ENCODE data around the gene ZNF576.
A peak's percentile ranks its signal among the peaks of the same experiment; 100 is the strongest.

ZNF576 gene

DNA sequence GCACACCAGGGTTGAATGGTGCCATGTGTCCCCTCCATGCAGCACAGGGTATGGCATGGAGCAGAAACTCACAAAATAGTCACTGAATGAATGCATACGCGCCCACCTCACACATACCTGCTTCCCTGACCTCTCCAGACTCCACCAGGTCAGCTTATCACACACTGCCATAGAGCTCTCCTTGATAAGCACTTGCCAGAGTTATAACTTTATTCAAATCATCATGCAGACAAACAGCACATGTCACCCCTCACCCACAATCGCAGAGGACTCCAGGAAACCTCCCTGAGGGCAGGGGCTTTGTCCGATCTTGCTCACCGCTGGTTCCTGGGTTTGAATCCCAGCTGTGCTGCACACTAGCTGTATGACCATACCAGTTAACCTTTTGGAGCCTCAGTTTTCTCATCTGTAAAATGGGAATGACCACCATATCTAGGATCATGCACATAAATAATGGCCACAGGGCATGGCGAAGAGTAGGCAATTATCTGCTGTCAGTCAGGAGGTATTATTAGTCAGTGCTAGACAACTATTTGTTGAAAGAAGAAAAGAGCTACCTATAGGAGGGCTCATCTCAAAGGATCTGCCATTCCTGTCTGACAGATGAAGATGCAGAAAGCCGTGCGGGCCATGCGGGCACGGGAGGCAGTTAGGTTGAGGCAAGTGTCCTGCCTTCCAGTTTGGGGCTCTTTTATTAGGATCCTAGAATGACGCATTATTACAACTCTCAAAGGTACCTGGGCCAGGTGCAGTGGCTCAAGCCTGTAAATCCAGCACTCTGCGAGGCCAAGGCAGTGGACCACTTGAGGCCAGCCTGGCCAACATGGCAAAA lies 35.0 kb upstream of the ZNF576 start:
- H3K27ac ChIP-seq (replicated peaks): peak overlapping the region; percentile 81
- H3K4me3 ChIP-seq (replicated peaks; ENCODE audit: insufficient read depth, low read length): no peak overlapping the region
- TF ChIP-seq, protein P1, sequence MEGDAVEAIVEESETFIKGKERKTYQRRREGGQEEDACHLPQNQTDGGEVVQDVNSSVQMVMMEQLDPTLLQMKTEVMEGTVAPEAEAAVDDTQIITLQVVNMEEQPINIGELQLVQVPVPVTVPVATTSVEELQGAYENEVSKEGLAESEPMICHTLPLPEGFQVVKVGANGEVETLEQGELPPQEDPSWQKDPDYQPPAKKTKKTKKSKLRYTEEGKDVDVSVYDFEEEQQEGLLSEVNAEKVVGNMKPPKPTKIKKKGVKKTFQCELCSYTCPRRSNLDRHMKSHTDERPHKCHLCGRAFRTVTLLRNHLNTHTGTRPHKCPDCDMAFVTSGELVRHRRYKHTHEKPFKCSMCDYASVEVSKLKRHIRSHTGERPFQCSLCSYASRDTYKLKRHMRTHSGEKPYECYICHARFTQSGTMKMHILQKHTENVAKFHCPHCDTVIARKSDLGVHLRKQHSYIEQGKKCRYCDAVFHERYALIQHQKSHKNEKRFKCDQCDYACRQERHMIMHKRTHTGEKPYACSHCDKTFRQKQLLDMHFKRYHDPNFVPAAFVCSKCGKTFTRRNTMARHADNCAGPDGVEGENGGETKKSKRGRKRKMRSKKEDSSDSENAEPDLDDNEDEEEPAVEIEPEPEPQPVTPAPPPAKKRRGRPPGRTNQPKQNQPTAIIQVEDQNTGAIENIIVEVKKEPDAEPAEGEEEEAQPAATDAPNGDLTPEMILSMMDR (IDR thresholded peaks at IDR 0.05; ENCODE audit: insufficient read depth, low read length): no peak
- TF ChIP-seq SPI1 (IDR thresholded peaks at IDR 0.05; ENCODE audit: borderline replicate concordance, low read depth) (no peak), POLR2AphosphoS5 (IDR thresholded peaks at IDR 0.05; ENCODE audit: low read depth) (no peak)
- TF ChIP-seq, protein P2, sequence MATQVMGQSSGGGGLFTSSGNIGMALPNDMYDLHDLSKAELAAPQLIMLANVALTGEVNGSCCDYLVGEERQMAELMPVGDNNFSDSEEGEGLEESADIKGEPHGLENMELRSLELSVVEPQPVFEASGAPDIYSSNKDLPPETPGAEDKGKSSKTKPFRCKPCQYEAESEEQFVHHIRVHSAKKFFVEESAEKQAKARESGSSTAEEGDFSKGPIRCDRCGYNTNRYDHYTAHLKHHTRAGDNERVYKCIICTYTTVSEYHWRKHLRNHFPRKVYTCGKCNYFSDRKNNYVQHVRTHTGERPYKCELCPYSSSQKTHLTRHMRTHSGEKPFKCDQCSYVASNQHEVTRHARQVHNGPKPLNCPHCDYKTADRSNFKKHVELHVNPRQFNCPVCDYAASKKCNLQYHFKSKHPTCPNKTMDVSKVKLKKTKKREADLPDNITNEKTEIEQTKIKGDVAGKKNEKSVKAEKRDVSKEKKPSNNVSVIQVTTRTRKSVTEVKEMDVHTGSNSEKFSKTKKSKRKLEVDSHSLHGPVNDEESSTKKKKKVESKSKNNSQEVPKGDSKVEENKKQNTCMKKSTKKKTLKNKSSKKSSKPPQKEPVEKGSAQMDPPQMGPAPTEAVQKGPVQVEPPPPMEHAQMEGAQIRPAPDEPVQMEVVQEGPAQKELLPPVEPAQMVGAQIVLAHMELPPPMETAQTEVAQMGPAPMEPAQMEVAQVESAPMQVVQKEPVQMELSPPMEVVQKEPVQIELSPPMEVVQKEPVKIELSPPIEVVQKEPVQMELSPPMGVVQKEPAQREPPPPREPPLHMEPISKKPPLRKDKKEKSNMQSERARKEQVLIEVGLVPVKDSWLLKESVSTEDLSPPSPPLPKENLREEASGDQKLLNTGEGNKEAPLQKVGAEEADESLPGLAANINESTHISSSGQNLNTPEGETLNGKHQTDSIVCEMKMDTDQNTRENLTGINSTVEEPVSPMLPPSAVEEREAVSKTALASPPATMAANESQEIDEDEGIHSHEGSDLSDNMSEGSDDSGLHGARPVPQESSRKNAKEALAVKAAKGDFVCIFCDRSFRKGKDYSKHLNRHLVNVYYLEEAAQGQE (IDR thresholded peaks at IDR 0.05; ENCODE audit: insufficient replicate concordance, low read depth): no peak
- DNase-seq (ENCODE audit: low read depth in 1 of 2, low spot score in 1 of 2): no peak
- H3K27me3 ChIP-seq (ENCODE audit: insufficient read depth, poor library complexity, severe bottlenecking): no peaks in the 10 kb centered on the region

DNA sequence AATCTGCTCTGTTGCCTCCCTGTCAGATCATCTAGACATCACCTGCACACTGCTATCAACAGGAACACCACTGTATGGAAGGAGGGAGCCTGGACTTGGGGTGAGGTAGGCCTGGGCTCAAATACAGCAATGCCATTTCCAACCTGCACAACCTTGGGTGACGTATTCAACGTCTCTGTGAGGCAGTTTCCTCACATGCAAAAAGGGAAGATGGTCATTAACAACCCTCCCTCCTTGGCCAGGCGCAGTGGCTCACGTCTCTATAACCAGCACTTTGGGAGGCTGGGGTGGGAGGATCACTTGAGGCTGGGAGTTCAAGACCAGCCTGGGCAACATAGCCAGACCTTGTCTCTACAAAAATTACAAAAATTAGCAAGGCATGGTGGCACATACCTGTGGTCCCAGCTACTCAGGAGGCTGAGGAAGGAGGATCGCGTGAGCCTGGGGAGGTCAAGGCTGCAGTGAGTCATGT lies 34.1 kb upstream of the ZNF576 start:
- DNase-seq (ENCODE audit: low read depth in 1 of 2, low spot score in 1 of 2): peak in 1 of 2 experiments; percentile 55
- H3K27ac ChIP-seq (replicated peaks): peak overlapping the region; percentile 81
- H3K27me3 ChIP-seq (ENCODE audit: insufficient read depth, poor library complexity, severe bottlenecking): no peaks in the 10 kb centered on the region
- TF ChIP-seq, protein P1 (IDR thresholded peaks at IDR 0.05; ENCODE audit: insufficient read depth, low read length): no peak
- TF ChIP-seq GABPA (IDR thresholded peaks at IDR 0.05; ENCODE audit: low read depth) (no peak), POLR2AphosphoS5 (IDR thresholded peaks at IDR 0.05; ENCODE audit: low read depth) (no peak), SPI1 (IDR thresholded peaks at IDR 0.05; ENCODE audit: borderline replicate concordance, low read depth) (no peak)
- TF ChIP-seq, protein P2 (IDR thresholded peaks at IDR 0.05; ENCODE audit: insufficient replicate concordance, low read depth): no peak
- no peak overlapping the region for H3K4me3 ChIP-seq (replicated peaks; ENCODE audit: insufficient read depth, low read length)

DNA sequence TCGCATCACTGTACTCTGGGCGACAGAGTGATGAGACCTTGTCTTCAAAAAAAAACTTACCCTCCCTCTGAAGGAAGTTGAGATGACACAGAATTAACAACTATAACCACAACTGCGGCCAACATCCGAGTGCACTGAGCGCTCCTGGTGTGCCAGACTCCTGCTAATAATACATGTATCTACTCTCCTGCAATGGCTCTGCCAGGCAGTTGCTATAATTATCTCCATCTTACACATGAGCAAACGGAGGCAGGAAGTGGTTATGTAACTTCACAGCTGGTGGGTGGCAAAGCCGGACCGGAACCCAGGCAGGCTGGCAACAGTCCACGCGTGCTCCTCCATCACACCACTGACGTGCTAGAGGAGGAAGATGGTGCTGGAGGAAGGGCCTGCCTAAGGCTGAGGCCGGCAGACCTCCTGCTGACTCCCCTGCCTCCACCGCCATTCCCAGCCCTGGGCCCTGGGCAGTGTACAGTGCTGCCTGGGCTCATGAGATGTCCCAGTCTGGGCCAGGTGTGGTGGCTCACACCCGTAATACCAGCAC lies 33.6 kb upstream of the ZNF576 start:
- no peak overlapping the region for H3K4me3 ChIP-seq (replicated peaks; ENCODE audit: insufficient read depth, low read length)
- peak overlapping the region; percentile 81 for H3K27ac ChIP-seq (replicated peaks)
- TF ChIP-seq, protein P2 (IDR thresholded peaks at IDR 0.05; ENCODE audit: insufficient replicate concordance, low read depth): no peak
- TF ChIP-seq POLR2AphosphoS5 (IDR thresholded peaks at IDR 0.05; ENCODE audit: low read depth) (peak; percentile 97), SPI1 (IDR thresholded peaks at IDR 0.05; ENCODE audit: borderline replicate concordance, low read depth) (peak; percentile 50; the same call in 1 of the 2 replicates), GABPA (IDR thresholded peaks at IDR 0.05; ENCODE audit: low read depth) (peak; percentile 50)
- TF ChIP-seq, protein P1 (IDR thresholded peaks at IDR 0.05; ENCODE audit: insufficient read depth, low read length): no peak
- DNase-seq (ENCODE audit: low read depth in 1 of 2, low spot score in 1 of 2): peak; percentile 94 to 97
- H3K27me3 ChIP-seq (ENCODE audit: insufficient read depth, poor library complexity, severe bottlenecking): no peaks in the 10 kb centered on the region
